Measurements from ENCODE around the gene FAIM2. TPM values are rescaled to one million over a fixed set of nuclear protein-coding genes. Genes with fewer than 3 reads are reported as not detected.

Gene FAIM2
- total and polyA plus RNA-seq, 2 experiments from 2014 or later, result 0.61 to 2.0 TPM

GRCh38 chr12:49920915-49921286, 17.2 kb upstream of the FAIM2 start:
- Histone ChIP-seq H3K9me2 (ENCODE audit: insufficient read depth) (no peaks in the 10 kb centered on the region), H3K36me3 (ENCODE audit: insufficient read depth) (no peaks in the 10 kb centered on the region), H3K4me1 (ENCODE audit: insufficient read depth) (no peaks in the 10 kb centered on the region), H4K20me1 (replicated peaks; ENCODE audit: insufficient read depth) (no peaks in the 10 kb centered on the region), H3K4me2 (no peak overlapping the region), H3K27me3 (ENCODE audit: insufficient read depth) (no peaks in the 10 kb centered on the region), H3F3A (replicated peaks; ENCODE audit: low read depth) (no peaks in the 10 kb centered on the region), H2AFZ (no peak overlapping the region), H3K27ac (ENCODE audit: low read depth) (no peak overlapping the region), H3K4me3 (no peak overlapping the region), H3K79me2 (replicated peaks; ENCODE audit: insufficient read depth) (no peaks in the 10 kb centered on the region)
- ATAC-seq, result no peak
- no peaks in the 10 kb centered on the region for H3K9me3 Mint-ChIP-seq
- no peaks in the 10 kb centered on the region for H3K36me3 Mint-ChIP-seq (ENCODE audit: low read depth)
- H3K27me3 Mint-ChIP-seq (ENCODE audit: insufficient read depth, low read depth, poor library complexity), result peaks cover 8% of the 10 kb centered on the region
- TF ChIP-seq ZNF114 (CRISPR knock-in tag; IDR thresholded peaks at IDR 0.05), result no peak
- TF ChIP-seq EZH2 (IDR thresholded peaks at IDR 0.05; ENCODE audit: low read depth, unreplicated experiment), result no peak
- no peak for TF ChIP-seq CTCF (conservative IDR thresholded peaks at IDR 0.05; ENCODE audit: low read depth in 2 of 2)
- DNase-seq (ENCODE audit: low spot score), result no peak
- H3K4me1 Mint-ChIP-seq, result no peaks in the 10 kb centered on the region; the same call in 2 of the 3 replicates
- H3K4me3 Mint-ChIP-seq, result no peak overlapping the region
- no peak overlapping the region for H3K27ac Mint-ChIP-seq

DNA sequence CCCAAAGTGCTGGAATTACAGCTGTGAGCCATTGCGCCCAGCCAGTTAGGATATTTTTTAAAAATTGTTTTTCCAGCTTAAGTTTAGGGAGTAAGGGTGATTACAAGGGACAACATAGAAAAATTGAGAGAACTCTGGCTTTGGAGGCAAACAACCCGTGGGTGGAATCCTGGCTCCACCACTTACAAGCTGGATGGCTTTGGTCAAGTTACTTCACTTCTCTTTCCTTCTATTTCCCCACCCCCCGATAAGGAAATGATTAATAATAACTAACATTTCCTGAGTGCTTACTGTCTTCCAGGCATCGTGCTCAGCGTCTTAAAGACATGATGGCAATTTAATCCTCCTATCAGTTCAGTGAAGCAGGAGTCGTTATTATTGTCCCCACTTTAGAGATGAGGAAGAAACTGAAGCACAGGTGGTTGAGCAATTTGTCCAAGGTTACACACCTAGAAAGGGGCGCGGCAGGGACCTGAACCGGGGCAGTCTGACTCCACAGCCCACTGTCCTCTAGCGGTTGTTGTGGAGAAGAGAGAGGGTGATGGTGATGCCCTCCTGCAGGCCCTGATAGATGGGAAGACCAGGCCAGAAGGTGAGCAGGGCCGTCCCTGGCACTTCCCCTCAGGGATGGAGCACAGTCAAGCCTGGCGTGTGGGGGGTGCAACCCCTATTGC, 16.7 kb upstream of the FAIM2 start:
- ATAC-seq (no peak), DNase-seq (ENCODE audit: low spot score) (no peak)
- no peak overlapping the region for H3K4me3 Mint-ChIP-seq
- no peak overlapping the region for H3K27ac Mint-ChIP-seq
- H3K4me3 ChIP-seq, result no peak overlapping the region
- no peak overlapping the region for H2AFZ ChIP-seq
- H3K36me3 ChIP-seq (ENCODE audit: insufficient read depth), result no peaks in the 10 kb centered on the region
- no peak overlapping the region for H3K4me2 ChIP-seq
- no peaks in the 10 kb centered on the region for H3F3A ChIP-seq (replicated peaks; ENCODE audit: low read depth)
- H3K4me1 Mint-ChIP-seq, result no peaks in the 10 kb centered on the region; the same call in 2 of the 3 replicates
- H3K4me1 ChIP-seq (ENCODE audit: insufficient read depth), result no peaks in the 10 kb centered on the region
- no peaks in the 10 kb centered on the region for H3K27me3 ChIP-seq (ENCODE audit: insufficient read depth)
- no peaks in the 10 kb centered on the region for H4K20me1 ChIP-seq (replicated peaks; ENCODE audit: insufficient read depth)
- H3K27me3 Mint-ChIP-seq (ENCODE audit: insufficient read depth, low read depth, poor library complexity), result peaks cover 8% of the 10 kb centered on the region
- no peak overlapping the region for H3K27ac ChIP-seq (ENCODE audit: low read depth)
- no peaks in the 10 kb centered on the region for H3K9me2 ChIP-seq (ENCODE audit: insufficient read depth)
- H3K9me3 Mint-ChIP-seq, result no peaks in the 10 kb centered on the region
- H3K36me3 Mint-ChIP-seq (ENCODE audit: low read depth), result no peaks in the 10 kb centered on the region
- H3K79me2 ChIP-seq (replicated peaks; ENCODE audit: insufficient read depth), result no peaks in the 10 kb centered on the region
- no peak for TF ChIP-seq ZNF331 (CRISPR knock-in tag; IDR thresholded peaks at IDR 0.05; ENCODE audit: low read depth)
- TF ChIP-seq, protein P1, sequence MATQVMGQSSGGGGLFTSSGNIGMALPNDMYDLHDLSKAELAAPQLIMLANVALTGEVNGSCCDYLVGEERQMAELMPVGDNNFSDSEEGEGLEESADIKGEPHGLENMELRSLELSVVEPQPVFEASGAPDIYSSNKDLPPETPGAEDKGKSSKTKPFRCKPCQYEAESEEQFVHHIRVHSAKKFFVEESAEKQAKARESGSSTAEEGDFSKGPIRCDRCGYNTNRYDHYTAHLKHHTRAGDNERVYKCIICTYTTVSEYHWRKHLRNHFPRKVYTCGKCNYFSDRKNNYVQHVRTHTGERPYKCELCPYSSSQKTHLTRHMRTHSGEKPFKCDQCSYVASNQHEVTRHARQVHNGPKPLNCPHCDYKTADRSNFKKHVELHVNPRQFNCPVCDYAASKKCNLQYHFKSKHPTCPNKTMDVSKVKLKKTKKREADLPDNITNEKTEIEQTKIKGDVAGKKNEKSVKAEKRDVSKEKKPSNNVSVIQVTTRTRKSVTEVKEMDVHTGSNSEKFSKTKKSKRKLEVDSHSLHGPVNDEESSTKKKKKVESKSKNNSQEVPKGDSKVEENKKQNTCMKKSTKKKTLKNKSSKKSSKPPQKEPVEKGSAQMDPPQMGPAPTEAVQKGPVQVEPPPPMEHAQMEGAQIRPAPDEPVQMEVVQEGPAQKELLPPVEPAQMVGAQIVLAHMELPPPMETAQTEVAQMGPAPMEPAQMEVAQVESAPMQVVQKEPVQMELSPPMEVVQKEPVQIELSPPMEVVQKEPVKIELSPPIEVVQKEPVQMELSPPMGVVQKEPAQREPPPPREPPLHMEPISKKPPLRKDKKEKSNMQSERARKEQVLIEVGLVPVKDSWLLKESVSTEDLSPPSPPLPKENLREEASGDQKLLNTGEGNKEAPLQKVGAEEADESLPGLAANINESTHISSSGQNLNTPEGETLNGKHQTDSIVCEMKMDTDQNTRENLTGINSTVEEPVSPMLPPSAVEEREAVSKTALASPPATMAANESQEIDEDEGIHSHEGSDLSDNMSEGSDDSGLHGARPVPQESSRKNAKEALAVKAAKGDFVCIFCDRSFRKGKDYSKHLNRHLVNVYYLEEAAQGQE (IDR thresholded peaks at IDR 0.05; ENCODE audit: unreplicated experiment), result no peak
- no peak for TF ChIP-seq NANOG (IDR thresholded peaks at IDR 0.05; ENCODE audit: borderline replicate concordance)
- no peak for TF ChIP-seq ETS1 (IDR thresholded peaks at IDR 0.05)
- TF ChIP-seq CREB1 (CRISPR knock-in tag; IDR thresholded peaks at IDR 0.05; ENCODE audit: low read depth), result no peak
- TF ChIP-seq POLR2AphosphoS5 (IDR thresholded peaks at IDR 0.05; ENCODE audit: low read depth), result no peak
- no peak for TF ChIP-seq CTCF (conservative IDR thresholded peaks at IDR 0.05; ENCODE audit: low read depth in 2 of 2)
- no peak for TF ChIP-seq EZH2phosphoT487 (IDR thresholded peaks at IDR 0.05; ENCODE audit: unreplicated experiment)
- no peak for TF ChIP-seq EZH2 (IDR thresholded peaks at IDR 0.05; ENCODE audit: low read depth, unreplicated experiment)
- no peak for TF ChIP-seq ZNF114 (CRISPR knock-in tag; IDR thresholded peaks at IDR 0.05)

Data from GM23338 (cell line).